ENCODE results near the gene POLR3GL. TPM values are rescaled to one million over a fixed set of nuclear protein-coding genes. Genes with fewer than 3 reads are reported as not detected.

POLR3GL gene
- total RNA-seq, 6 donors from 2014 or later = 18.7 to 25.7 (median 22.5) TPM

- peak overlapping the region; percentile 77 to 92 (median 85) for H3K27ac ChIP-seq
- 14 to 19% methylated on average over 6 to 12 of the region's 12 CpGs for WGBS, 2 donors
- H3K27me3 ChIP-seq = no peaks in the 10 kb centered on the region
- H3K9me3 ChIP-seq = no peaks in the 10 kb centered on the region
- no peak for ATAC-seq (ENCODE audit: low FRiP score in 2 of 2)
- no peaks in the 10 kb centered on the region for H3K36me3 ChIP-seq
- DNase-seq = no peak
- TF ChIP-seq, protein P1, sequence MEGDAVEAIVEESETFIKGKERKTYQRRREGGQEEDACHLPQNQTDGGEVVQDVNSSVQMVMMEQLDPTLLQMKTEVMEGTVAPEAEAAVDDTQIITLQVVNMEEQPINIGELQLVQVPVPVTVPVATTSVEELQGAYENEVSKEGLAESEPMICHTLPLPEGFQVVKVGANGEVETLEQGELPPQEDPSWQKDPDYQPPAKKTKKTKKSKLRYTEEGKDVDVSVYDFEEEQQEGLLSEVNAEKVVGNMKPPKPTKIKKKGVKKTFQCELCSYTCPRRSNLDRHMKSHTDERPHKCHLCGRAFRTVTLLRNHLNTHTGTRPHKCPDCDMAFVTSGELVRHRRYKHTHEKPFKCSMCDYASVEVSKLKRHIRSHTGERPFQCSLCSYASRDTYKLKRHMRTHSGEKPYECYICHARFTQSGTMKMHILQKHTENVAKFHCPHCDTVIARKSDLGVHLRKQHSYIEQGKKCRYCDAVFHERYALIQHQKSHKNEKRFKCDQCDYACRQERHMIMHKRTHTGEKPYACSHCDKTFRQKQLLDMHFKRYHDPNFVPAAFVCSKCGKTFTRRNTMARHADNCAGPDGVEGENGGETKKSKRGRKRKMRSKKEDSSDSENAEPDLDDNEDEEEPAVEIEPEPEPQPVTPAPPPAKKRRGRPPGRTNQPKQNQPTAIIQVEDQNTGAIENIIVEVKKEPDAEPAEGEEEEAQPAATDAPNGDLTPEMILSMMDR (IDR thresholded peaks at IDR 0.05) = no peak
- TF ChIP-seq POLR2AphosphoS5 (IDR thresholded peaks at IDR 0.05) = no peak
- no peak for TF ChIP-seq EP300 (IDR thresholded peaks at IDR 0.05)
- TF ChIP-seq POLR2A (IDR thresholded peaks at IDR 0.05) = no peak
- peaks cover 60 to 87% (median 66%) of the 10 kb centered on the region in 4 donors for H3K4me1 ChIP-seq
- H3K4me3 ChIP-seq = peak overlapping the region; percentile 41 to 66 (median 62)
These were observed 4.5 kb upstream of the POLR3GL start for GRCh38 chr1:145959957-145960467.

GRCh38 chr1:145960468-145961108, 3.9 kb upstream of the POLR3GL start:
- H3K36me3 ChIP-seq = no peaks in the 10 kb centered on the region
- peak overlapping the region; percentile 41 to 66 (median 62) for H3K4me3 ChIP-seq
- no peaks in the 10 kb centered on the region for H3K27me3 ChIP-seq
- peaks cover 57 to 86% (median 64%) of the 10 kb centered on the region in 4 donors for H3K4me1 ChIP-seq
- DNase-seq = peak; percentile 79 to 92
- peak; percentile 49 to 56 for ATAC-seq (ENCODE audit: low FRiP score in 2 of 2)
- no peak for TF ChIP-seq EP300 (IDR thresholded peaks at IDR 0.05)
- peak; percentile 56 to 85 for TF ChIP-seq POLR2AphosphoS5 (IDR thresholded peaks at IDR 0.05)
- TF ChIP-seq POLR2A (IDR thresholded peaks at IDR 0.05) = peak in 2 of 4 donors; percentile 73 to 74
- TF ChIP-seq, protein P1 (IDR thresholded peaks at IDR 0.05) = peak in 5 of 6 experiments; percentile 11 to 42 (median 39)
- WGBS, 2 donors = 0% methylated on average over 34 of the region's 44 CpGs; no CpG with 5 or more reads in 1 of the 2 donors
- H3K9me3 ChIP-seq = no peaks in the 10 kb centered on the region
- peak overlapping the region; percentile 77 to 92 (median 85) for H3K27ac ChIP-seq

- DNase-seq = no peak
- Histone ChIP-seq H3K9me3 (no peaks in the 10 kb centered on the region), H3K4me3 (peak overlapping the region; percentile 41 to 66 (median 62)), H3K36me3 (no peaks in the 10 kb centered on the region), H3K27ac (peak overlapping the region; percentile 77 to 92 (median 85)), H3K27me3 (no peaks in the 10 kb centered on the region), H3K4me1 (peaks cover 55 to 84% (median 60%) of the 10 kb centered on the region in 4 donors)
- WGBS, 2 donors = 1% methylated on average over 22 of the region's 22 CpGs; no CpG with 5 or more reads in 1 of the 2 donors
- ATAC-seq (ENCODE audit: low FRiP score in 2 of 2) = no peak
- no peak for TF ChIP-seq EP300 (IDR thresholded peaks at IDR 0.05)
These were observed 3.4 kb upstream of the POLR3GL start for GRCh38 chr1:145961109-145961424.

DNA sequence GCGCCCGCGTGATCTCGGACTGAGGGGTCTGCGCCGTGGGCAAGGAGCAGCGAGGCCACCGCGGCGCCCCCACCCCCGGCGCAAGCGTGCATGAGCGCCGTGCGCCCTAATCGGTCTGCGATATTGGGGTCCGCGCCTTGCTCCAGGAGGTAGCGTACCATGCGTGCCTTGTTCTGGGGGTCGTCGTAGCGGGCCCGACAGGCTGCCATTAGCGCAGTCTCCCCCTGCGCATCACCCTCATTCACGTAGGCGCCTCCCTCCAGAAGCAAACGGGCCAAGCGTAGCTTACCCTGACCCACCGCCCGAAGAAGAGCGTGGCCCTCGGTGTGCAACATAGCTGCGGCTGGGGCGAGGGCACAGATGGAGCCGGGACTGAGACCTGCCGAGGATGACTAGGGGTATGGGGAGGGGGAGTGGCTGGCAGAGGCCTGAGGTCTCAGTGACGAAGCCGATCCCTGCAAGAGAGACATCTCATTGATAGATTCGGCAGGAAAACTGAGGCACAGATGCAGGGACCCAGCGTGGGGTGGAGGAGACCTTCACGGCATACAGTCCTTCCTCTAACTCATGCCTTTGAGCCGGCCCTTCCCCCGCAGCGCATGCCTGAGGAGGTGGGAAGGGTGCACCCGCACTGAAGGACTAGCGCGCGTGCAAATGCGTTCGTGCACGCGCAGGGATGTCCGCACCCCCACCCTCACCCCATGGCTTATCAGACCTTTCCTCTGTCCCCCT, 2.9 kb upstream of the POLR3GL start:
- 2 to 13% methylated on average over 8 to 26 of the region's 57 CpGs for WGBS, 2 donors
- Histone ChIP-seq H3K4me3 (peak overlapping the region; percentile 41 to 66 (median 62)), H3K9me3 (no peaks in the 10 kb centered on the region), H3K36me3 (no peaks in the 10 kb centered on the region), H3K27ac (peak overlapping the region; percentile 77 to 92 (median 85)), H3K27me3 (no peaks in the 10 kb centered on the region), H3K4me1 (peaks cover 50 to 79% (median 55%) of the 10 kb centered on the region in 4 donors)
- TF ChIP-seq EP300 (IDR thresholded peaks at IDR 0.05) = no peak
- TF ChIP-seq, protein P1 (IDR thresholded peaks at IDR 0.05) = no peak
- TF ChIP-seq POLR2AphosphoS5 (IDR thresholded peaks at IDR 0.05) = no peak
- ATAC-seq (ENCODE audit: low FRiP score in 2 of 2) (no peak), DNase-seq (peak; percentile 57 to 84)

All from upper lobe of left lung (tissue), 6 donors.